Measurements from ENCODE around the gene LHPP.

Gene LHPP

DNA sequence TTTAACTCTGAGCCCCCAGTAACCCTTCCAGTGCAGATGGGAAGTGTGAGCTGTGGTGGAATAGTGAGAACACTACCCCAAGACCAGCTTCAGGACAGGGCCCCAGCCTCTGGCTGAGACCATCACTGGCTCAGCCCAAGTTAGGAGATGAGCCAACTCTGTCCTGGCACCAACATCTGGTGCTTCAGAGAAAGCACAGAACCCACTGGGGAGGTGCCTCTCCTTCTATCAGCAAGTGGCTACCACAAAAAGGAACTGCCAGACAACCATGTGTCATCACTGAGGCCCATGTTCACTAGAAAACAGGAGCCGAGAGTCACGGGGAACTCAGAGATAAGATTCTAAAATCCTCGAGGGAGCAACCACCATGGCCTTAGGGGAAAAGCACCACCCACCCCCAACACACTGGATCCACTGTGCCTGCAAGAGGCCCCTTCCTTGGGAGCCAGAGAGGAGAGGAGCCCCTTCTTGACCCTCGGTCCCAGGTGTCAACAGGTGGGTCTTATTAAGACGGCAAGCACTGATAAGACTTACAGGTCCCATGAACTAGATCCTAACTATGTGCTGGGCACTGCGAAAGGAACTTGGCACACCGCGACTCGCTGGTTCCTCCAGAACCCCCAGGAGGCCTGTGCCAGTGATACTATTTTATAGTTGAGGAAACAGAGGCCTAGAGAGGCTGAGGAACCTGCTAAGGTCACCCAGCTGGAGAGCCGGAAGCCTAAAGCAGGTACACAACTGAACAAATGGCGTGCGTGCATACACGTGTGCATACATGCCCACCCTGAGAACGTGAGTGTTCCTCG, 179.9 kb downstream of the LHPP start:
- Histone ChIP-seq H3K27me3 (no peaks in the 10 kb centered on the region), H3K4me1 (ENCODE audit: control insufficient read depth in 1 of 2, insufficient read depth in 1 of 2, low read depth in 1 of 2, low read length in 1 of 2) (peaks cover 78 to 98% of the 10 kb centered on the region in 2 experiments), H3K27ac (peak overlapping the region; percentile 99), H3K4me3 (ENCODE audit: low read depth in 1 of 2, low read length in 1 of 2) (peak overlapping the region; percentile 51 to 53), H3K36me3 (no peaks in the 10 kb centered on the region), H3K9me3 (no peaks in the 10 kb centered on the region)
- TF ChIP-seq, protein P1, sequence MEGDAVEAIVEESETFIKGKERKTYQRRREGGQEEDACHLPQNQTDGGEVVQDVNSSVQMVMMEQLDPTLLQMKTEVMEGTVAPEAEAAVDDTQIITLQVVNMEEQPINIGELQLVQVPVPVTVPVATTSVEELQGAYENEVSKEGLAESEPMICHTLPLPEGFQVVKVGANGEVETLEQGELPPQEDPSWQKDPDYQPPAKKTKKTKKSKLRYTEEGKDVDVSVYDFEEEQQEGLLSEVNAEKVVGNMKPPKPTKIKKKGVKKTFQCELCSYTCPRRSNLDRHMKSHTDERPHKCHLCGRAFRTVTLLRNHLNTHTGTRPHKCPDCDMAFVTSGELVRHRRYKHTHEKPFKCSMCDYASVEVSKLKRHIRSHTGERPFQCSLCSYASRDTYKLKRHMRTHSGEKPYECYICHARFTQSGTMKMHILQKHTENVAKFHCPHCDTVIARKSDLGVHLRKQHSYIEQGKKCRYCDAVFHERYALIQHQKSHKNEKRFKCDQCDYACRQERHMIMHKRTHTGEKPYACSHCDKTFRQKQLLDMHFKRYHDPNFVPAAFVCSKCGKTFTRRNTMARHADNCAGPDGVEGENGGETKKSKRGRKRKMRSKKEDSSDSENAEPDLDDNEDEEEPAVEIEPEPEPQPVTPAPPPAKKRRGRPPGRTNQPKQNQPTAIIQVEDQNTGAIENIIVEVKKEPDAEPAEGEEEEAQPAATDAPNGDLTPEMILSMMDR (IDR thresholded peaks at IDR 0.05): no peak

DNA sequence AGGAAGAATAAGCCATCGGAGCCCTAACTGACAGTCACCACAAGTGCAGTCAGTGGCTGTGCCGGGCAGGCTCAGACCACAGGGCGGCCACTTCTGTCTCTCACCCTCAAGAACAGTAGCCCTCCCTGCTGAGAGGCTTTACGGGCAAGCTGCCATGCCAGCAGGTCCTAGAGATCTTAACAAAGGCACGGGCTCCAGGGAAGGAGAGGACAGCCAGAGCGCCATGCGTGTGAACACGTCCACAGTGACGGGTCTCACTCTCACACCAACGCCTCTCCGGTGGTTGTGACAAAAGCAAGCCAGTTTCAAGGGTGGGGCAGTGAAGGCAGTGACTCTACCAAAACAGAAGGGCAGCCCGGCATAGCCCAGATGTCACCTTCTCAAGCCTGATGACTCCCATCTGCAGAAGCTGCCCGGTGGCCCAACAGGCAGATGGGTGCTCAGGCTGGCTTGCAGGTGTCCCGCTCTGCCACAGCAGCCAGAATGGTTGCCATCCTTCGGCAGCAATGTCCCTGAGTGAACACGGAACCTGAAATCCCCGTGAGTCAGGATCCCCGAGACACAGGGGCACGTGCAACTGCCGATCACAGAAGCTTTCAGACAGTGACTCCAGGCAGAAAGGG, 180.6 kb downstream of the LHPP start:
- peak overlapping the region; percentile 99 for H3K27ac ChIP-seq

DNA sequence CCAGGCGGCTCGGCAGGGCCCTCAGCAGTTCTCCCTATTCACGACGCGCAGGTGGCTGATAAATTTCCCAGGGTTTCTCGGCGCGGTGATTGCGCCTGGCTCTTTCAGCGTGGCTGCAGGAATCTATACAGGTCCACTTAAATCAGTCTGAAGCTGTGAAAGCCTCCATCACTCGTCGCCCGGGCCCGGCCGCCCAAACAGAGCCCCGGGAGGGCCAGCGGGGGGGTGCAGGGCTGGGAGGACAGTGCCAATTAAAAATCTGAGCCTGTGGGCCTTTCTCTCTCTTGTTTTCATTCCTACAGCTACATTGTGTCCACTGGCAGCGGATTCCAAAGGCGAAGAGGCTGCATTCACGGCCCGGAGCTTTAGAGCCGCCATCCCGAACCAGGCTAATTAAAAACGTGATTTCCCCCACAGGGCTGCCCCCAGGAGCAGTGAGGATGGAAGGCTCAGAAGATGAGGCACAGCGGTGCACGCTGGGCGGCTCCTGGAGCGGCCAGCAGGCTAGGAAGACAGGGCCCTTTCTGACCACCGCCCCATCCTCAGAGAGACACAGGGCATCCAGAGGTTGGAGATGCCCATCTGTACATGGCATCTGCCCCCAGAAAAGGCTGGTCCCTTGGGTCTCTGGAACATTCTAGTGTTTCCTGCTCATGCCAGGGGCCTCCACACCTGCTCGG, 181.8 kb downstream of the LHPP start:
- TF ChIP-seq, protein P1 (IDR thresholded peaks at IDR 0.05): no peak
- Histone ChIP-seq H3K27ac (peak overlapping the region; percentile 99), H3K4me3 (ENCODE audit: low read depth in 1 of 2, low read length in 1 of 2) (no peak overlapping the region), H3K9me3 (no peaks in the 10 kb centered on the region), H3K36me3 (no peaks in the 10 kb centered on the region), H3K4me1 (ENCODE audit: control insufficient read depth in 1 of 2, insufficient read depth in 1 of 2, low read depth in 1 of 2, low read length in 1 of 2) (peaks cover 78 to 98% of the 10 kb centered on the region in 2 experiments), H3K27me3 (no peaks in the 10 kb centered on the region)

More for the DNA sequence above, 180.6 kb downstream of the LHPP start:
- Histone ChIP-seq H3K9me3 (no peaks in the 10 kb centered on the region), H3K4me3 (ENCODE audit: low read depth in 1 of 2, low read length in 1 of 2) (peak overlapping the region; percentile 51 to 53), H3K4me1 (ENCODE audit: control insufficient read depth in 1 of 2, insufficient read depth in 1 of 2, low read depth in 1 of 2, low read length in 1 of 2) (peaks cover 78 to 98% of the 10 kb centered on the region in 2 experiments), H3K36me3 (no peaks in the 10 kb centered on the region), H3K27me3 (no peaks in the 10 kb centered on the region)
- TF ChIP-seq, protein P1 (IDR thresholded peaks at IDR 0.05): no peak

DNA sequence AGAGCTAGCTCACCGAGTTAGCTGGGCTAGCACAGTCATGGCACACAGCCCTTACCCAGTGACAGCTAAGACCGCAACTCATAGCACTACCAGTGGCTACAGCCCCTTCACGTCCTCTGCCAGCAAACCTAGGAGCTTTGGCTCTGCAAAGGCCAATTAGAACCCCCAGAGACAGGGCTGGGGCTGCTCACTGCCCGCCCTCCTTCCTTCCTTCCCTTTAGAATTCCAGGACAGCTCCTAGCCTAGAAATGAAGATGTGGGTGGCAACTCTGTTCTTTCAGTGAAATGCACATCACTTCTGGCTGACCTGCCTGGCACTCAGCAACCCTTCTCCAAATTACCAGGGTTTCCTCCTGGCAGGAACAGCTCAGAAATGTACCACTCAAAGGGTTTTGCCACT, 182.6 kb downstream of the LHPP start:
- H3K27me3 ChIP-seq: no peaks in the 10 kb centered on the region
- H3K4me1 ChIP-seq (ENCODE audit: control insufficient read depth in 1 of 2, insufficient read depth in 1 of 2, low read depth in 1 of 2, low read length in 1 of 2): peaks cover 78 to 98% of the 10 kb centered on the region in 2 experiments
- TF ChIP-seq, protein P1 (IDR thresholded peaks at IDR 0.05): no peak
- no peak overlapping the region for H3K4me3 ChIP-seq (ENCODE audit: low read depth in 1 of 2, low read length in 1 of 2)
- H3K36me3 ChIP-seq: no peaks in the 10 kb centered on the region
- H3K27ac ChIP-seq: peak overlapping the region; percentile 99
- H3K9me3 ChIP-seq: no peaks in the 10 kb centered on the region

DNA sequence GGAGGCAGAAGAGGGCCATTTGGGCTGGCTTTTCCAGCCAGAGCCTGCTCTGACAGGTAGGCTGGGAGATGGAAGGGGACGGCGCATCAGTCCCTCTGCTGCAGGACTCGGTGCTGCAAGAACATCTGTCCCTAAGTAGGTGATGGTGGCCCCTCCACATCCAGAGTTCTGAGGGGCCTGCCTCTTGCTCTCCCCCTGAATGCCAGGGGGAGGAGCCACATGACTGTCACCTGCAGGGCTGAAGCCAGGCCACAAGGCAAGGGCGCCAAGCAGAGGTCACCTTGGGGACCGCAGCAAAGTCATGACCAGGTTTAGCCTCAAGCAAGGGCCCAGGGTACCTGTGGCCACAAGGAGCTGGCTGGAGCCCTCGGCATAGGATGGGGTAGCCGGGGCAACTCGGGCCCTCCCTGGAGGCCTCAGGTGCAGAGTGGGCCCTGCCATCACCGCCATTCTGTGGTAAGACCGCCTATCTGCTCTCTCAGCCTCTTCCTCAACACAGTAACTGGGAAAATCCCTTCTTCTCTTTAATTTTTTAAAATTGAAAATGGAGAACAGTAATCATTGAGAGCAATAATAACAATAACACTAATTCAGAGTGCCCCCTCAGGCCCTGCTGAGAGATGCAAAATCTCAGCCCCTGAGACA, 183.3 kb downstream of the LHPP start:
- H3K4me1 ChIP-seq (ENCODE audit: control insufficient read depth in 1 of 2, insufficient read depth in 1 of 2, low read depth in 1 of 2, low read length in 1 of 2): peaks cover 79 to 98% of the 10 kb centered on the region in 2 experiments
- H3K27ac ChIP-seq: peak overlapping the region; percentile 99
- TF ChIP-seq, protein P1 (IDR thresholded peaks at IDR 0.05): no peak
- no peaks in the 10 kb centered on the region for H3K27me3 ChIP-seq
- no peaks in the 10 kb centered on the region for H3K9me3 ChIP-seq
- H3K36me3 ChIP-seq: no peaks in the 10 kb centered on the region
- no peak overlapping the region for H3K4me3 ChIP-seq (ENCODE audit: low read depth in 1 of 2, low read length in 1 of 2)
